Activated CD8-positive, alpha-beta memory T cell treated with anti-CD3 and anti-CD28 coated beads for 1 hour (primary cell): ENCODE results near the gene SLC14A1.
"Not testable (repeated sequence)": the region's sequence is repeated elsewhere in the genome, so short reads cannot be mapped to it uniquely, and the experiment has no call there.

Experiments used
- DNase-seq, 2 donors: peaks; one replicate each; pipeline ENCODE4 v3.0.0-alpha.2; 2020; ENCODE audit warnings: low read depth in 1 of 2; ENCODE audit errors: extremely low read depth in 1 of 2

Gene SLC14A1

GRCh38 chr18:45755934-45756333 lies 32.0 kb downstream of the SLC14A1 start:
- DNase-seq = no peak

- no peak for DNase-seq
These were observed 33.0 kb downstream of the SLC14A1 start for GRCh38 chr18:45757005-45757404.

- DNase-seq = not testable (repeated sequence)
These were observed 33.7 kb downstream of the SLC14A1 start for GRCh38 chr18:45757644-45758043.

- DNase-seq = no peak
These were observed 36.6 kb downstream of the SLC14A1 start for GRCh38 chr18:45760462-45761036.

- DNase-seq = no peak
These were observed 37.6 kb downstream of the SLC14A1 start for GRCh38 chr18:45761512-45762114.

GRCh38 chr18:45764000-45764686 lies 40.2 kb downstream of the SLC14A1 start:
- DNase-seq = no peak

- no peak for DNase-seq
These were observed 41.8 kb downstream of the SLC14A1 start for GRCh38 chr18:45765796-45766195.

GRCh38 chr18:45771587-45772480 lies 47.9 kb downstream of the SLC14A1 start:
- DNase-seq = no peak

- DNase-seq = no peak
These were observed 50.1 kb downstream of the SLC14A1 start for GRCh38 chr18:45774065-45774521.

GRCh38 chr18:45775241-45775676 lies 51.3 kb downstream of the SLC14A1 start:
- DNase-seq = peak in 1 of 2 donors; percentile 16

GRCh38 chr18:45775743-45776142 lies 51.8 kb downstream of the SLC14A1 start:
- no peak for DNase-seq

- DNase-seq = no peak
These were observed 53.4 kb downstream of the SLC14A1 start for GRCh38 chr18:45777393-45777792.

- DNase-seq = no peak
These were observed 56.6 kb downstream of the SLC14A1 start for GRCh38 chr18:45780568-45780967.

GRCh38 chr18:45782662-45783061 lies 58.7 kb downstream of the SLC14A1 start:
- no peak for DNase-seq

GRCh38 chr18:45783097-45784075 lies 59.4 kb downstream of the SLC14A1 start:
- no peak for DNase-seq

GRCh38 chr18:45785134-45785533 lies 61.2 kb downstream of the SLC14A1 start:
- no peak for DNase-seq

- no peak for DNase-seq
These were observed 63.0 kb downstream of the SLC14A1 start for GRCh38 chr18:45786941-45787340.

GRCh38 chr18:45787346-45787745 lies 63.4 kb downstream of the SLC14A1 start:
- no peak for DNase-seq

- DNase-seq = no peak
These were observed 64.9 kb downstream of the SLC14A1 start for GRCh38 chr18:45788861-45789260.
